HepG2 (cell line): Measurements from ENCODE around the gene TMEM47.

ENCODE experiments used
- HDAC6 ChIP-seq: fragments of 200-600 bp; sonication (generic); IDR thresholded peaks from 2 replicates; pipeline ENCODE4 v1.7.0; 2017; ENCODE audit warnings: mild to moderate bottlenecking, antibody characterized with exemption, low read length, low read depth
- POLR2AphosphoS5 ChIP-seq: IDR thresholded peaks from 2 replicates; pipeline ENCODE4 v1.6.1; 2012; ENCODE audit warnings: low read depth, low read length
- ZBTB1 ChIP-seq: sonication (generic); formaldehyde crosslinking; IDR thresholded peaks from 2 replicates; pipeline ENCODE4 v1.4.0; 2020; ENCODE audit warnings: missing genetic modification reagents, borderline replicate concordance
- ZNF24 ChIP-seq: fragments of 450-650 bp; IDR thresholded peaks from 2 replicates; pipeline ENCODE4 v1.6.1; 2017; ENCODE audit warnings: antibody characterized with exemption, mild to moderate bottlenecking
- TF ChIP-seq, protein P1 (sequence below): sonication (generic); formaldehyde crosslinking; IDR thresholded peaks from 2 replicates; pipeline ENCODE4 v1.5.0; 2020; ENCODE audit warnings: mild to moderate bottlenecking, missing genetic modification reagents, moderate library complexity
- TF ChIP-seq, protein P2 (sequence below): IDR thresholded peaks from 2 replicates; pipeline ENCODE4 v1.6.1; 2016; ENCODE audit warnings: low read depth, borderline replicate concordance
- TF ChIP-seq, protein P3 (sequence below): fragments of 450-650 bp; IDR thresholded peaks from 2 replicates; pipeline ENCODE4 v1.6.1; 2017

DNA sequence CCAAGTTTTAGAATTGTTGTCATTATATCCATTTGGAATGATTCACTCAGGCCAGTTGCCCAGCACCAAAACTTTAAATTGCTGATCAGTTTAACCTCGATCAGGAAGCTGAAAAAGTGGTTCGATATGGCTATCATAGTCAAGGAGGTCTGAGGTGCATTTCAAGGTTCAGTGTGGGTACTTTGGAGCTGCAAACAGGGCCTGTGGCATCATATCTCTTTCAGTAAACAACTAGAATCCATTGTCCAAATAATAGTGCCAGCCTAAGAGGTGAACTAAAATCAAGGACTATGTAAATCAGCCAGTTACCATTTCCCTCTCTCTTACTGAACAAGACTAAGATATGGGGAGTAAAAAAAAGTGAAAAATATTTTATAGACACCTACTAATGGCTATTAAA is 14.2 kb downstream of the TMEM47 start:
- TF ChIP-seq, protein P1, sequence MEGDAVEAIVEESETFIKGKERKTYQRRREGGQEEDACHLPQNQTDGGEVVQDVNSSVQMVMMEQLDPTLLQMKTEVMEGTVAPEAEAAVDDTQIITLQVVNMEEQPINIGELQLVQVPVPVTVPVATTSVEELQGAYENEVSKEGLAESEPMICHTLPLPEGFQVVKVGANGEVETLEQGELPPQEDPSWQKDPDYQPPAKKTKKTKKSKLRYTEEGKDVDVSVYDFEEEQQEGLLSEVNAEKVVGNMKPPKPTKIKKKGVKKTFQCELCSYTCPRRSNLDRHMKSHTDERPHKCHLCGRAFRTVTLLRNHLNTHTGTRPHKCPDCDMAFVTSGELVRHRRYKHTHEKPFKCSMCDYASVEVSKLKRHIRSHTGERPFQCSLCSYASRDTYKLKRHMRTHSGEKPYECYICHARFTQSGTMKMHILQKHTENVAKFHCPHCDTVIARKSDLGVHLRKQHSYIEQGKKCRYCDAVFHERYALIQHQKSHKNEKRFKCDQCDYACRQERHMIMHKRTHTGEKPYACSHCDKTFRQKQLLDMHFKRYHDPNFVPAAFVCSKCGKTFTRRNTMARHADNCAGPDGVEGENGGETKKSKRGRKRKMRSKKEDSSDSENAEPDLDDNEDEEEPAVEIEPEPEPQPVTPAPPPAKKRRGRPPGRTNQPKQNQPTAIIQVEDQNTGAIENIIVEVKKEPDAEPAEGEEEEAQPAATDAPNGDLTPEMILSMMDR (CRISPR knock-in tag), result no peak
- TF ChIP-seq, protein P2, sequence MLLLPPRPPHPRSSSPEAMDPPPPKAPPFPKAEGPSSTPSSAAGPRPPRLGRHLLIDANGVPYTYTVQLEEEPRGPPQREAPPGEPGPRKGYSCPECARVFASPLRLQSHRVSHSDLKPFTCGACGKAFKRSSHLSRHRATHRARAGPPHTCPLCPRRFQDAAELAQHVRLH, result no peak
- TF ChIP-seq HDAC6 (no peak), ZNF24 (no peak), POLR2AphosphoS5 (no peak), ZBTB1 (no peak)
- TF ChIP-seq, protein P3, sequence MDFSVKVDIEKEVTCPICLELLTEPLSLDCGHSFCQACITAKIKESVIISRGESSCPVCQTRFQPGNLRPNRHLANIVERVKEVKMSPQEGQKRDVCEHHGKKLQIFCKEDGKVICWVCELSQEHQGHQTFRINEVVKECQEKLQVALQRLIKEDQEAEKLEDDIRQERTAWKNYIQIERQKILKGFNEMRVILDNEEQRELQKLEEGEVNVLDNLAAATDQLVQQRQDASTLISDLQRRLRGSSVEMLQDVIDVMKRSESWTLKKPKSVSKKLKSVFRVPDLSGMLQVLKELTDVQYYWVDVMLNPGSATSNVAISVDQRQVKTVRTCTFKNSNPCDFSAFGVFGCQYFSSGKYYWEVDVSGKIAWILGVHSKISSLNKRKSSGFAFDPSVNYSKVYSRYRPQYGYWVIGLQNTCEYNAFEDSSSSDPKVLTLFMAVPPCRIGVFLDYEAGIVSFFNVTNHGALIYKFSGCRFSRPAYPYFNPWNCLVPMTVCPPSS, result no peak
